ENCODE results near the gene PLEKHM2.

DNA sequence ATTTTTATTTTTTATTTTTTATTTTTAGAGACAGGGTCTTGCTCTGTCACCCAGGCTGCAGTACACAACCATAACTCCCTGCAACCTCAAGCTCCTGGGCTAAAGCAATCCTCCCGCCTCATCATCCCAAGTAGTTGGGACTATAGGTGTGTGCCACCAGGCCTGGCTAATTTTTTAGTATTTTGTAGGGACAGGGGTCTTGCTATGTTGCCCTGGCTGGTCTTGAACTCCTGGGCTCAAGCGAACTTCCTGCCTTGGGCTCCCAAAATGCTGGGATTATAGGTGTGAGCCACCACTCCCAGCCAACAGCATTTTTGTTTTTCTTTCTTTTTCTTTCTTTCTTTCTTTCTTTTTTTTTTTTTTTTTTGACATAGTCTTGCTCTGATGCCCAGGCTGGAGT, 14.1 kb downstream of the PLEKHM2 start:
- TF ChIP-seq MXI1 (conservative IDR thresholded peaks at IDR 0.05; ENCODE audit: poor library complexity, severe bottlenecking) (no peak), EZH2 (IDR thresholded peaks at IDR 0.05; ENCODE audit: borderline replicate concordance, insufficient read depth, low read length, poor library complexity, severe bottlenecking) (no peak), RAD21 (conservative IDR thresholded peaks at IDR 0.05) (no peak)
- TF ChIP-seq, protein P1, sequence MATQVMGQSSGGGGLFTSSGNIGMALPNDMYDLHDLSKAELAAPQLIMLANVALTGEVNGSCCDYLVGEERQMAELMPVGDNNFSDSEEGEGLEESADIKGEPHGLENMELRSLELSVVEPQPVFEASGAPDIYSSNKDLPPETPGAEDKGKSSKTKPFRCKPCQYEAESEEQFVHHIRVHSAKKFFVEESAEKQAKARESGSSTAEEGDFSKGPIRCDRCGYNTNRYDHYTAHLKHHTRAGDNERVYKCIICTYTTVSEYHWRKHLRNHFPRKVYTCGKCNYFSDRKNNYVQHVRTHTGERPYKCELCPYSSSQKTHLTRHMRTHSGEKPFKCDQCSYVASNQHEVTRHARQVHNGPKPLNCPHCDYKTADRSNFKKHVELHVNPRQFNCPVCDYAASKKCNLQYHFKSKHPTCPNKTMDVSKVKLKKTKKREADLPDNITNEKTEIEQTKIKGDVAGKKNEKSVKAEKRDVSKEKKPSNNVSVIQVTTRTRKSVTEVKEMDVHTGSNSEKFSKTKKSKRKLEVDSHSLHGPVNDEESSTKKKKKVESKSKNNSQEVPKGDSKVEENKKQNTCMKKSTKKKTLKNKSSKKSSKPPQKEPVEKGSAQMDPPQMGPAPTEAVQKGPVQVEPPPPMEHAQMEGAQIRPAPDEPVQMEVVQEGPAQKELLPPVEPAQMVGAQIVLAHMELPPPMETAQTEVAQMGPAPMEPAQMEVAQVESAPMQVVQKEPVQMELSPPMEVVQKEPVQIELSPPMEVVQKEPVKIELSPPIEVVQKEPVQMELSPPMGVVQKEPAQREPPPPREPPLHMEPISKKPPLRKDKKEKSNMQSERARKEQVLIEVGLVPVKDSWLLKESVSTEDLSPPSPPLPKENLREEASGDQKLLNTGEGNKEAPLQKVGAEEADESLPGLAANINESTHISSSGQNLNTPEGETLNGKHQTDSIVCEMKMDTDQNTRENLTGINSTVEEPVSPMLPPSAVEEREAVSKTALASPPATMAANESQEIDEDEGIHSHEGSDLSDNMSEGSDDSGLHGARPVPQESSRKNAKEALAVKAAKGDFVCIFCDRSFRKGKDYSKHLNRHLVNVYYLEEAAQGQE (IDR thresholded peaks at IDR 0.05; ENCODE audit: borderline replicate concordance): no peak
- TF ChIP-seq, protein P2, sequence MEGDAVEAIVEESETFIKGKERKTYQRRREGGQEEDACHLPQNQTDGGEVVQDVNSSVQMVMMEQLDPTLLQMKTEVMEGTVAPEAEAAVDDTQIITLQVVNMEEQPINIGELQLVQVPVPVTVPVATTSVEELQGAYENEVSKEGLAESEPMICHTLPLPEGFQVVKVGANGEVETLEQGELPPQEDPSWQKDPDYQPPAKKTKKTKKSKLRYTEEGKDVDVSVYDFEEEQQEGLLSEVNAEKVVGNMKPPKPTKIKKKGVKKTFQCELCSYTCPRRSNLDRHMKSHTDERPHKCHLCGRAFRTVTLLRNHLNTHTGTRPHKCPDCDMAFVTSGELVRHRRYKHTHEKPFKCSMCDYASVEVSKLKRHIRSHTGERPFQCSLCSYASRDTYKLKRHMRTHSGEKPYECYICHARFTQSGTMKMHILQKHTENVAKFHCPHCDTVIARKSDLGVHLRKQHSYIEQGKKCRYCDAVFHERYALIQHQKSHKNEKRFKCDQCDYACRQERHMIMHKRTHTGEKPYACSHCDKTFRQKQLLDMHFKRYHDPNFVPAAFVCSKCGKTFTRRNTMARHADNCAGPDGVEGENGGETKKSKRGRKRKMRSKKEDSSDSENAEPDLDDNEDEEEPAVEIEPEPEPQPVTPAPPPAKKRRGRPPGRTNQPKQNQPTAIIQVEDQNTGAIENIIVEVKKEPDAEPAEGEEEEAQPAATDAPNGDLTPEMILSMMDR (IDR thresholded peaks at IDR 0.05; ENCODE audit: poor library complexity, severe bottlenecking): no peak
